ENCODE results near the gene SDF2L1.
"Not testable (repeated sequence)": the region's sequence is repeated elsewhere in the genome, so short reads cannot be mapped to it uniquely, and the experiment has no call there.

The SDF2L1 gene, protein sequence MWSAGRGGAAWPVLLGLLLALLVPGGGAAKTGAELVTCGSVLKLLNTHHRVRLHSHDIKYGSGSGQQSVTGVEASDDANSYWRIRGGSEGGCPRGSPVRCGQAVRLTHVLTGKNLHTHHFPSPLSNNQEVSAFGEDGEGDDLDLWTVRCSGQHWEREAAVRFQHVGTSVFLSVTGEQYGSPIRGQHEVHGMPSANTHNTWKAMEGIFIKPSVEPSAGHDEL

DNA sequence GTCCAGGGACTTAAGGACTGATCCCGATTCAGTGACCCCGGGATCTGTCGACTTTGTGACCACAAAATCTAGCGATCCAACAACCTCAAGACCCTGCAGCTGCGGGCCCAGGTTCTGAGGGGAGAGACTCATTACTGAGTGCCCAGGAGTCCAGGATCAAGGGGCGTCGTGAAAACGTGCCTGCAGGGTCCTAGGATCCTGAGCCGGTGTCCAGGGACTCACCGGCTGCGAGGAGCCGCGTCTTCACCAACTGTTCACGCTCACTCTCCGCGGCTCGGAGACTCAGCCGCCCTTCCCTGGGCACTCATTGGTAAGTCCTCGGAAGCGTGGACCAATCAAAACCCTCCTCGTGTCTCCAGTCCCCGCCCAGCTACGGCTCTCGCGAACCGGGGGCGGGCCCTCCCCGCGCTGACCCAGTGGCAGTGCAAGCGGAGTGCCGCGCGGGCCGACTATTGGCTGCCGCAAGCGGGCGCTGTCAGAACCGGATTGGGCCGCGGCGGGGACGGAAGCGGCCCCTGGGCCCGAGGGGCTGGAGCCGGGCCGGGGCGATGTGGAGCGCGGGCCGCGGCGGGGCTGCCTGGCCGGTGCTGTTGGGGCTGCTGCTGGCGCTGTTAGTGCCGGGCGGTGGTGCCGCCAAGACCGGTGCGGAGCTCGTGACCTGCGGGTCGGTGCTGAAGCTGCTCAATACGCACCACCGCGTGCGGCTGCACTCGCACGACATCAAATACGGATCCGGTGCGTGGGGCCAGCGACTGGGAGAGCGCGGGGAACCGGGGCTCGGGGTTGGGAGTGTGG lies at the start of gene SDF2L1:
Gene SDF2L1, plus strand, starts transcription at position 514 of the 795 bp plus-strand sequence. Its CDS starts 35 bp downstream, at position 549.
- no peak for TF ChIP-seq CTCF (IDR thresholded peaks at IDR 0.05; ENCODE audit: borderline replicate concordance, control extremely low read depth, extremely low read depth, insufficient read depth, missing control alignments)
- peak; percentile 98 for DNase-seq (ENCODE audit: low spot score)
- in situ Hi-C loops (cut with MboI; ENCODE audit: low sequenced_read_pairs, unreplicated experiment) = no loop called here

GRCh38 chr22:21592422-21592821 lies 49.7 kb upstream of the SDF2L1 start:
- in situ Hi-C loops (cut with MboI; ENCODE audit: low sequenced_read_pairs, unreplicated experiment) = no loop called here
- no peak for TF ChIP-seq CTCF (IDR thresholded peaks at IDR 0.05; ENCODE audit: borderline replicate concordance, control extremely low read depth, extremely low read depth, insufficient read depth, missing control alignments)
- DNase-seq (ENCODE audit: low spot score) = no peak

DNA sequence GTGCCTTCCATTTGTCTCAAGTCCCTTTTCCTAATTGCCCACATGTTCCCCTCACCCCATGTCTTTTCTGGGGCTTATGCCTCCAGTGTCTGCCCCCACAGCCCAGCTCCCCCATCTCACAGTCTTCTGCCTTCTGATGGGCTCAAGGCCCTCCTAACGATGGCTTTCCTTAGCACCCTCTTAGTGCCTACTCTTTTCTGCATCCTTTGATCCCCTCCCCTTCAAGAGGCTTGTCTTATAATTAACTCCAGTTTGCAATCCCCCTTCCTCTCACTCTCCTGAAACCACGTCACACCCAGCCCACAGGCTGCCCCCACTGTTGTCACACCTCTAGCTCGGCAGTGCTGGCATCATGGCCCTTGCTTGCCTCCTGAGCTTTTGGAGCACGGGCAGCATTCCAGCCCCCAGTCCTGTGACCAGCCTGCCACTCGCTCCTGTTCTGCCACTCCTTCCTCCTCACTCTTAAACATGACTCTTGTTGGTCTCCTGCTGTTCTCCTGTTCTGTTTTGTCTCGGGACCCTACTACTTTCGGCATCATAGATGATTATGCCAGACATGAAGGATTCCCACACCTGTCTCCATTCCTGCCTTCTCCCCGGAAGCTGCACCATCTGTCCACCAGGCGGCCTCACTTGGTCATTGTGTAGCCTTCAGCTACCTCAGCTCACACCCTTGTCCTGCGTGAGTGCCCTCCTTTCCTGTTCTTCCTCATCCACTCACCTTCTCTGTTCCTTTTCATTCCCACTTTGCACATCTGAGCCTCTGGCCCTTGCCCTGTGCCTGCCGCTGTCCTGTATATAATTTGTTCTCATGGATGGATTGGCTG lies 48.5 kb upstream of the SDF2L1 start:
- TF ChIP-seq CTCF (IDR thresholded peaks at IDR 0.05; ENCODE audit: borderline replicate concordance, control extremely low read depth, extremely low read depth, insufficient read depth, missing control alignments) = no peak
- DNase-seq (ENCODE audit: low spot score) = no peak
- in situ Hi-C loops (cut with MboI; ENCODE audit: low sequenced_read_pairs, unreplicated experiment) = no loop called here

GRCh38 chr22:21594865-21595452 lies 47.1 kb upstream of the SDF2L1 start:
- DNase-seq (ENCODE audit: low spot score) = no peak
- in situ Hi-C loops (cut with MboI; ENCODE audit: low sequenced_read_pairs, unreplicated experiment) = no loop called here
- no peak for TF ChIP-seq CTCF (IDR thresholded peaks at IDR 0.05; ENCODE audit: borderline replicate concordance, control extremely low read depth, extremely low read depth, insufficient read depth, missing control alignments)

DNA sequence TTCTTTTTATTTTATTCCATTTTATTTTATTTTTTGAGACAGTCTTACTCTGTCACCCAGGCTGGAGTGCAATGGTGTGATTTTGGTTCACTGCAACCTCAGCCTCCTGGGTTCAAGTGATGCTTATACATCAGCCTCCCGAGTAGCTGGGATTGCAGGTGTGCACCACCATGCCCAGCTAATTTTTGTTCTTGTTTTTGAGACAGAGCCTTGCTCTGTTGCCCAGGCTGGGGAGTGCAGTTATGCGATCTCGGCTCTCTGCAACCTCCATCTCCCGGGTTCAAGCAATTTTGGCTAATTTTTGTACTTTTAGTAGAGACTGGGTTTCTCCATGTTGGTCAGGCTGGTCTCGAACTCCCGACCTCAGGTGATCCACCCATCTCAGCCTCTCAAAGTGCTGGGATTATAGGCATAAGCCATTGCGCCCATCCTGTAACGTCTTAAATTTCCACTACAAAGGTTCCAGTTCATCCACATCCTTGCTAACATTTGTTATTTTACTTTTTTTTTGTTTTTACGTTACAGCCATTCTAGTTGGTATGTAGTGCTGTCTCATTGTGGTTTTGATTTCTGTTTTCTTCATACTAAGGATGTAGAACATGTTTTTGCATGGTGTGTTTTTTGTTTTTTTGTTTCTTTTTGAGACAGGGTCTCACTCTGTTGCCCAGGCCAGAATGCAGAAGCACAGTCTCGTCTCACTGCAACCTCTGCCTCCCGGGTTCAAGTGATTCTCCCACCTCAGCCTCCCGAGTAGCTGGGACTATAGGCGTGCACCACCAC lies 45.6 kb upstream of the SDF2L1 start:
- DNase-seq (ENCODE audit: low spot score); in situ Hi-C loops (cut with MboI; ENCODE audit: low sequenced_read_pairs, unreplicated experiment): not testable (repeated sequence)

GRCh38 chr22:21598302-21598701 lies 43.8 kb upstream of the SDF2L1 start:
- no peak for TF ChIP-seq CTCF (IDR thresholded peaks at IDR 0.05; ENCODE audit: borderline replicate concordance, control extremely low read depth, extremely low read depth, insufficient read depth, missing control alignments)
- no peak for DNase-seq (ENCODE audit: low spot score)
- in situ Hi-C loops (cut with MboI; ENCODE audit: low sequenced_read_pairs, unreplicated experiment) = no loop called here
